AG04449 (cell line): ENCODE data around the gene CCDC138.

Experiments
- CTCF ChIA-PET: fragments of 350-600 bp; formaldehyde crosslinking; extraction: SDS; loops from one replicate; lab custom pipeline; 2021; ENCODE audit warnings: antibody characterized with exemption; lab: Yijun Ruan, JAX
- POLR2A ChIA-PET: fragments of 400-600, 350-600 bp; formaldehyde crosslinking; extraction: SDS; loops from one replicate; lab custom pipeline; 2020; ENCODE audit warnings: antibody characterized with exemption, inconsistent platforms; lab: Yijun Ruan, JAX
- DNase-seq: peaks from one replicate; pipeline ENCODE4 v3.0.0-alpha.2; 2010; ENCODE audit warnings: low read depth, low spot score
- H3K4me3 ChIP-seq: 2 replicates; pipeline ENCODE4 v1.5.1; 2011; ENCODE audit warnings: low read depth, mild to moderate bottlenecking, control low read depth, low read length
- TF ChIP-seq, protein P1 (sequence below): IDR thresholded peaks from one replicate; pipeline ENCODE4 v1.5.1; 2011; ENCODE audit warnings: mild to moderate bottlenecking, moderate library complexity, low read length, control low read depth, inconsistent platforms; ENCODE audit not compliant: insufficient read depth; ENCODE audit errors: missing control alignments

The CCDC138 gene

DNA sequence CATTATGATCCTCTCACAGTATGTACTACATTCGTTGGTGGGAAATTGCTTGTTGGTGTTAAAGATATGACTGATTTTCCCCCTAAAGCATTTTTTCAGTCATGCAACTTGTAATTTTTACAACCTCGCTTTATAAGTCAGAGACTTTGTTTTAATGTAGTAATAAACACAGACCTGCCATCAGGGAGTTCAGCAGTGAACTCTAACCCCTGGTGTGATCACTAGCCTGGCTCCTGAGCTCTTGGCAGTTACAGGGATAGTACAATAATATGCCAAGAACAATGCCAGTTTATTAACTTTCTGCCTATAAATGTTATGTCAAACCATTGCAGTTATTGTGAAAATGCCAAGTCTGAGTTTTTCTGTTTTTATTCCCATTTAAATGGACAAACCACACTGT is 108.6 kb downstream of the CCDC138 start:
- POLR2A ChIA-PET: no interaction called here
- CTCF ChIA-PET: no interaction called here
- DNase-seq: no peak
- H3K4me3 ChIP-seq: no peak overlapping the region
- TF ChIP-seq, protein P1, sequence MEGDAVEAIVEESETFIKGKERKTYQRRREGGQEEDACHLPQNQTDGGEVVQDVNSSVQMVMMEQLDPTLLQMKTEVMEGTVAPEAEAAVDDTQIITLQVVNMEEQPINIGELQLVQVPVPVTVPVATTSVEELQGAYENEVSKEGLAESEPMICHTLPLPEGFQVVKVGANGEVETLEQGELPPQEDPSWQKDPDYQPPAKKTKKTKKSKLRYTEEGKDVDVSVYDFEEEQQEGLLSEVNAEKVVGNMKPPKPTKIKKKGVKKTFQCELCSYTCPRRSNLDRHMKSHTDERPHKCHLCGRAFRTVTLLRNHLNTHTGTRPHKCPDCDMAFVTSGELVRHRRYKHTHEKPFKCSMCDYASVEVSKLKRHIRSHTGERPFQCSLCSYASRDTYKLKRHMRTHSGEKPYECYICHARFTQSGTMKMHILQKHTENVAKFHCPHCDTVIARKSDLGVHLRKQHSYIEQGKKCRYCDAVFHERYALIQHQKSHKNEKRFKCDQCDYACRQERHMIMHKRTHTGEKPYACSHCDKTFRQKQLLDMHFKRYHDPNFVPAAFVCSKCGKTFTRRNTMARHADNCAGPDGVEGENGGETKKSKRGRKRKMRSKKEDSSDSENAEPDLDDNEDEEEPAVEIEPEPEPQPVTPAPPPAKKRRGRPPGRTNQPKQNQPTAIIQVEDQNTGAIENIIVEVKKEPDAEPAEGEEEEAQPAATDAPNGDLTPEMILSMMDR: no peak

DNA sequence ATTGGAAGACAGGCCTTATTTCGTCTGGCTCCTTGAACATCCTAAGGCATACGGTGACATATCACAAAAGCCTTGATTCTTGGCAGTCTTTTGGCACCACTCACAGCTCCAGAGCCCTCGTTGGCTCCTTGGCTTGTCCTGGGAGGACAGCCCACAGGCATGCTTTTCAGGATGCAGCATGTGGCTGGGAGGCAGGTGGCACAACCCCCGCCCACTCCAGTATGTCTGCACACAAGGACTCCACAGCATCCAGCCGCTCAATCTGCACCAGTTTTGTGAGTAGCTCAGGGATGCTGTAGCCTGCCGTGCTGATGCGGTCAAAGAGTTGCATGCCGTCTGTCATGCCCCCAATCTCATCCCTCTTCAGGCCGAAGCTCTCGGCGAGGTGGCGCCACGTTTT is 110.2 kb downstream of the CCDC138 start:
- no peak for DNase-seq
- CTCF ChIA-PET: interaction anchor here (0.8 to 1.3 kb wide), 2 partner anchors 28 to 31 kb away, joined by 3 to 4 read pairs; no protein-coding TSS in a partner anchor

DNA sequence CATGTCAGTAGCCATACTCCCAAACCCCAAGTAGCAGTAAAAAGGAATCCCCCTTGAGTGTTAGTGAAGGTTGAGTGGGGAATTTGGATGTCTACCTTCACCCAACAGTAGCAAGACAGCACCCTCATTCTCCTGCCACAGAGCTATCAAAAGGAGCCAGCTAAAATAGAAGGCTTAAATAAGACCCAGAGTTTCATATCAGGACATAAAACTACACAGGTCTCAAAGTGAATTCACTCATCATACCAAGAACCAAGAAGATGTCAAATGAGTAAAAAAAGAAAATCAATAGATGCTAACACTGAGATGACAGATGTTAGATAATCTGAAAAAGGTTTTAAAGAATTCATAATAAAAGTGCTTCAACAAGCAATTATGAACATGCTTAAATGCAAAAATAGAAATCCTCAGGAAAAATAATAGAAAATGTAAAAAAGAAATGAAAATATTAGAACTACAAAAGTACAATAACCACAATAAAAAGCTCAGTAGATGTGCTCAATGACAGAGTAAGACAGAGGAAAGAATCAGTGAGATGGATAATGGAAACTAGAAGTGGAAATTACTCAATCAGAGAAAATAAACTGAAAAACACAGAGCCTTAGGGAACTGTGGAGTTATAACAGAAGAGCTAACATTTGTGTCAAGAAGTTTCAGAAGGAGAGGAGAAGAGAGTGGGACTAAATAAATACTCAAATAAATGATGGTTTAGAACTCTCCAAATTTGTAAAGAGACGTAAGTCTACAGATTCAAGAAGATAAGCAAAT is 111.9 kb downstream of the CCDC138 start:
- no peak overlapping the region for H3K4me3 ChIP-seq
- TF ChIP-seq, protein P1: no peak
- POLR2A ChIA-PET: no interaction called here
- DNase-seq: no peak
- CTCF ChIA-PET: no interaction called here

More for the DNA sequence above, 110.2 kb downstream of the CCDC138 start:
- TF ChIP-seq, protein P1: no peak
- POLR2A ChIA-PET: no interaction called here
- no peak overlapping the region for H3K4me3 ChIP-seq

DNA sequence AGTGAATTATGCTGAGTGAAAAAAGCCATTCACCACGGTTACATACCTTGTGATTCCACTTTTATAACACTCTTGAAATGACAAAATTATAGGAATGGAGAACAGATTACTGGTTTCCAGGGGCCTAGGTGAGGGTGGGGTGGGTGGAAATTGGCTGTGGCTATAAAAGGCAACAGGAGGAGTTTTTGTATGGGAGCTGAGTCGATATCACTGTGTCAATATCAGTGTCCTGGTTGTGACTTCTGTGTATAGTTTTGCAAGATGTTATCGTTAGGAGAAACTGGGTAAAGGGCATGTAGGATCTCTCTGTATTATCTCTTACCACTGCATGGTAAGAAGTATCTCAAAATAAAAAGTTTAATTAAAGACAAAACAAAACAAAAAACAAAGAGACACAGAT is 118.1 kb downstream of the CCDC138 start:
- DNase-seq: no peak
- no peak overlapping the region for H3K4me3 ChIP-seq
- CTCF ChIA-PET: no interaction called here
- TF ChIP-seq, protein P1: no peak
- POLR2A ChIA-PET: no interaction called here

DNA sequence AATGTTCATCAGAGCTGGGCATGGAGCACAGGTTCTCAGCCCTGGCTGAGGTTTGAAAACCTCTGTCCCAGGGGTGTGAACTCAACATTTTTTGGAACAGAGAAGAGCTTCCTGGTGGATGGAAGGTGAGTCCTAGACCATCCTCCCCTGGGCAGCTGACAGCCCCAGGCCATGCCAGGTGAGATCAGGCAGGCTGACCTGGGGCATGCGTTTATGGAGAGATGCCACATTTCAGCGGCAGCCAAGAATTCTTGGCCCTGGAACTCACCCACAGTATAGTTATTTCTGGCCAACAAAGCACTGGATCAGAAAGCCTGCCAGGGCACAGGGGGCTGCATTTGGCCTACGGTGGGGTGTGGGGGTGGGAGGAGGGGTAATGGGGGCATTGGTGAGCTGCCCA is 118.6 kb downstream of the CCDC138 start:
- ChIA-PET CTCF (interaction anchor here (0.9 kb wide), 1 partner anchor 10 kb away, joined by 3 read pairs; no protein-coding TSS in a partner anchor), POLR2A (no interaction called here)
- DNase-seq: no peak
- TF ChIP-seq, protein P1: no peak
- H3K4me3 ChIP-seq: no peak overlapping the region

DNA sequence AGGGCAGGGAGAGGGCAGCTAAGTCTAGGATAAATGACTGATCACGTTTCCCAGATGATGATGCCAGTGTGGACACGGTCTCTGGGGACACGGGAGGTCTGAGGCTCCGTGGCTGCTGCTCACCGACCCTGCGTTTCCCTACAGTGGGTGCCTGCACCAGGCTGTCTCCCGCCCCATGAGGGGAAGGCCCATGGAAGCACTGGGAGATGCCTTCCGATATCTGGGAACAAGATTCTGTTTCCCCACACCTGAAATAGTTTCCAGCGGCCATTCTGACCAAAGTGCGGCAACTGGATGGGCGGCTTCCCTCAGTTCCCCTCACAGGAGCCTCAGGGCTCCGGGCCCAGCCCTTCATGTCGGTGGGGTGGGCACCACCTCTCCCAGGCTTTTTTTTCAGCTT is 119.3 kb downstream of the CCDC138 start:
- ChIA-PET CTCF (interaction anchor here (0.9 kb wide), 1 partner anchor 9 kb away, joined by 3 read pairs; no protein-coding TSS in a partner anchor), POLR2A (no interaction called here)
- no peak for DNase-seq
- no peak overlapping the region for H3K4me3 ChIP-seq
- TF ChIP-seq, protein P1: no peak
